Gastrocnemius medialis (tissue), 4 donors: ENCODE measurements around the gene FBXW7. TPM values are rescaled to one million over a fixed set of nuclear protein-coding genes. Genes with fewer than 3 reads are reported as not detected.

Experiments
- ATAC-seq, 2 donors: fragments of 150-250 bp; one replicate each; pipeline ENCODE4 v1.9.1; 2016
- DNase-seq, 2 donors: peaks; one replicate each; pipeline ENCODE4 v3.0.0-alpha.2; 2019
- H3K27ac ChIP-seq, 4 donors: fragments of 200-600 bp; sonication (generic); 1 replicate in 1 of 4; 2 replicates in 3 of 4; pipeline ENCODE4 v1.5.1; 2016 to 2018; ENCODE audit warnings: mild to moderate bottlenecking in 2 of 4, moderate library complexity in 1 of 4
- H3K27me3 ChIP-seq, 3 donors: fragments of 200-600 bp; sonication (generic) in 2 of 3; 1 replicate in 1 of 3; 2 replicates in 2 of 3; pipeline versions ENCODE4 v1.5.1 to v1.6.0; 2016 to 2019; ENCODE audit warnings: mild to moderate bottlenecking in 1 of 3, moderate library complexity in 1 of 3
- H3K36me3 ChIP-seq, 2 donors: fragments of 200-600 bp; sonication (generic) in 1 of 2; one replicate each; pipeline ENCODE4 v1.5.1; 2017 to 2018
- H3K4me1 ChIP-seq, 2 donors: fragments of 200-600 bp; sonication (generic) in 1 of 2; one replicate each; pipeline ENCODE4 v1.5.1; 2016 to 2017; ENCODE audit warnings: mild to moderate bottlenecking in 2 of 2
- H3K4me3 ChIP-seq, 4 donors: fragments of 200-600 bp; sonication (generic) in 3 of 4; 1 replicate in 1 of 4; 2 replicates in 3 of 4; pipeline ENCODE4 v1.5.1; 2016 to 2019; ENCODE audit warnings: mild to moderate bottlenecking in 2 of 4
- H3K9me3 ChIP-seq, 3 donors: fragments of 200-600 bp; sonication (generic) in 2 of 3; 1 replicate in 1 of 3; 2 replicates in 2 of 3; pipeline ENCODE4 v1.5.1; 2016 to 2019
- CTCF ChIP-seq, 5 experiments: fragments of 450-650 bp in 3 of 5; fragments of 200-600 bp in 2 of 5; sonication (generic) in 2 of 5; IDR thresholded peaks in 4 of 5; conservative IDR thresholded peaks in 1 of 5; 1 replicate in 4 of 5; 2 replicates in 1 of 5; pipeline ENCODE4 v1.5.1; 2016 to 2019; ENCODE audit warnings: antibody characterized with exemption in 5 of 5, mild to moderate bottlenecking in 3 of 5, moderate library complexity in 3 of 5
- POLR2A ChIP-seq, 2 donors: fragments of 450-650 bp; IDR thresholded peaks; one replicate each; pipeline ENCODE4 v1.6.1; 2017; ENCODE audit warnings: antibody characterized with exemption in 2 of 2, mild to moderate bottlenecking in 2 of 2, moderate library complexity in 2 of 2
- in situ Hi-C, 4 donors: fragments of 200-750 bp; cut with MboI; loops; one replicate each; pipeline versions ENCODE4 v1.15.0 to v1.8.0; 2017; ENCODE audit warnings: low sequenced_read_pairs in 4 of 4
- intact Hi-C: fragments of 100-400 bp; cut with DNase I; formaldehyde crosslinking; loops from one replicate; pipeline ENCODE4 v1.15.1; 2023; ENCODE audit warnings: low total_unique reads
- total RNA-seq, 4 donors: library from RNA; depleted of rRNA; stranded (reverse); fragments of >200 nt; gene quantifications; one replicate each; pipeline versions ENCODE4 v1.1.0 to v1.2.3, GENCODE V29; 2016

Gene FBXW7
- total RNA-seq, 4 donors from 2014 or later, result 23.5 to 40.8 (median 28.8) TPM

DNA sequence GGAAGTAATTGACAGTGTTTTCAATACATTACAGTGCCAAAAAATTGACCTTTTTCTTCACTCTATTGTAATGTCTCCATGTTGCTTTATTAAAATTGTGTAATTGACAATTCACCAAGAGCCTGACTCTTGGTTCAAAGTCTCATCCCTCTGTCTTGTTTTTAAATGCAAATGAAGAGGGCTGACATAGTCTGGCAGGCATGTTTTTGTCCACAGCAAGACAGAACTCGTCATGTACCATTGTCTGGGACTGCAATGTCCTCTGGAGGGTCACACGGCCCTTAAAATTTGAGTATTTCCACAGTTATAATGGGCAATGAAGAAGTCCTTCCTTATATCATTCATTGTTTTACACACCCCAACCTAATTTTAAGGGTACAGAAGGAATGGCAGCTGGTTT, 38.0 kb upstream of the FBXW7 start:
- no peaks in the 10 kb centered on the region for H3K4me1 ChIP-seq
- H3K27me3 ChIP-seq, result no peaks in the 10 kb centered on the region
- intact Hi-C loops, result no loop called here
- DNase-seq (no peak), ATAC-seq (no peak)
- H3K36me3 ChIP-seq, result no peaks in the 10 kb centered on the region
- in situ Hi-C loops, result no loop called here
- TF ChIP-seq POLR2A (IDR thresholded peaks at IDR 0.05) (no peak), CTCF (IDR thresholded peaks at IDR 0.05 in 4 of 5, conservative IDR thresholded peaks at IDR 0.05 in 1 of 5) (no peak)
- no peak overlapping the region for H3K4me3 ChIP-seq
- H3K27ac ChIP-seq, result no peak overlapping the region
- no peaks in the 10 kb centered on the region for H3K9me3 ChIP-seq

GRCh38 chr4:152572417-152573086, 36.7 kb upstream of the FBXW7 start:
- no peak overlapping the region for H3K4me3 ChIP-seq
- ATAC-seq, result no peak
- no peaks in the 10 kb centered on the region for H3K9me3 ChIP-seq
- H3K27me3 ChIP-seq, result no peaks in the 10 kb centered on the region
- TF ChIP-seq POLR2A (IDR thresholded peaks at IDR 0.05), result no peak
- no peak for TF ChIP-seq CTCF (IDR thresholded peaks at IDR 0.05 in 4 of 5, conservative IDR thresholded peaks at IDR 0.05 in 1 of 5)
- in situ Hi-C loops (no loop called here), intact Hi-C loops (no loop called here)
- no peak overlapping the region for H3K27ac ChIP-seq
- H3K36me3 ChIP-seq, result no peaks in the 10 kb centered on the region
- no peak for DNase-seq
- no peaks in the 10 kb centered on the region for H3K4me1 ChIP-seq

- intact Hi-C loops (no loop called here), in situ Hi-C loops (no loop called here)
- no peaks in the 10 kb centered on the region for H3K4me1 ChIP-seq
- no peaks in the 10 kb centered on the region for H3K27me3 ChIP-seq
- ATAC-seq (no peak), DNase-seq (no peak)
- H3K36me3 ChIP-seq, result no peaks in the 10 kb centered on the region
- TF ChIP-seq POLR2A (IDR thresholded peaks at IDR 0.05) (no peak), CTCF (IDR thresholded peaks at IDR 0.05 in 4 of 5, conservative IDR thresholded peaks at IDR 0.05 in 1 of 5) (no peak)
- H3K4me3 ChIP-seq, result no peak overlapping the region
- no peak overlapping the region for H3K27ac ChIP-seq
- H3K9me3 ChIP-seq, result no peaks in the 10 kb centered on the region
Observed at GRCh38 chr4:152571770-152572169, 35.9 kb upstream of the FBXW7 start.

GRCh38 chr4:152571296-152571695, 35.4 kb upstream of the FBXW7 start:
- ATAC-seq (no peak), DNase-seq (no peak)
- no peaks in the 10 kb centered on the region for H3K9me3 ChIP-seq
- no peaks in the 10 kb centered on the region for H3K27me3 ChIP-seq
- in situ Hi-C loops (no loop called here), intact Hi-C loops (no loop called here)
- no peak overlapping the region for H3K4me3 ChIP-seq
- no peaks in the 10 kb centered on the region for H3K4me1 ChIP-seq
- no peaks in the 10 kb centered on the region for H3K36me3 ChIP-seq
- TF ChIP-seq POLR2A (IDR thresholded peaks at IDR 0.05) (no peak), CTCF (IDR thresholded peaks at IDR 0.05 in 4 of 5, conservative IDR thresholded peaks at IDR 0.05 in 1 of 5) (no peak)
- H3K27ac ChIP-seq, result no peak overlapping the region

GRCh38 chr4:152565333-152565732, 29.4 kb upstream of the FBXW7 start:
- Histone ChIP-seq H3K4me1 (no peaks in the 10 kb centered on the region), H3K27me3 (no peaks in the 10 kb centered on the region), H3K36me3 (no peaks in the 10 kb centered on the region), H3K9me3 (no peaks in the 10 kb centered on the region), H3K27ac (no peak overlapping the region), H3K4me3 (no peak overlapping the region)
- TF ChIP-seq CTCF (IDR thresholded peaks at IDR 0.05 in 4 of 5, conservative IDR thresholded peaks at IDR 0.05 in 1 of 5) (no peak), POLR2A (IDR thresholded peaks at IDR 0.05) (no peak)
- in situ Hi-C loops, result no loop called here
- intact Hi-C loops, result no loop called here
- DNase-seq, result no peak
- no peak for ATAC-seq
